GM12872 (cell line): Measurements from ENCODE around the gene DLL4.

ENCODE experiments used
- CTCF ChIP-seq: IDR thresholded peaks from 3 replicates; pipeline ENCODE4 v1.5.1; 2011; ENCODE audit warnings: low read depth, mild to moderate bottlenecking, low read length, moderate library complexity; ENCODE audit not compliant: insufficient read depth

DLL4 gene

GRCh38 chr15:40928821-40929659, at the start of gene DLL4:
Gene DLL4 (plus strand): TSS chr15:40929340. CDS start chr15:40929669, 329 bp downstream.
- TF ChIP-seq CTCF: no peak

- no peak for TF ChIP-seq CTCF
Observed at GRCh38 chr15:40879609-40880008, 49.5 kb upstream of the DLL4 start.

GRCh38 chr15:40881351-40881750, 47.8 kb upstream of the DLL4 start:
- TF ChIP-seq CTCF: no peak

- TF ChIP-seq CTCF: no peak
Observed at GRCh38 chr15:40886586-40886985, 42.6 kb upstream of the DLL4 start.

GRCh38 chr15:40889112-40889511, 40.0 kb upstream of the DLL4 start:
- no peak for TF ChIP-seq CTCF

- no peak for TF ChIP-seq CTCF
Observed at GRCh38 chr15:40891138-40891537, 38.0 kb upstream of the DLL4 start.

GRCh38 chr15:40891810-40892446, 37.2 kb upstream of the DLL4 start:
- TF ChIP-seq CTCF: peak; percentile 76
